DND-41 (cell line): ENCODE results near the gene CRACR2B.

ENCODE experiments used
- CTCF ChIP-seq: IDR thresholded peaks from 2 replicates; pipeline ENCODE4 v1.5.1; 2012; ENCODE audit warnings: borderline replicate concordance, low read length, moderate library complexity, mild to moderate bottlenecking; ENCODE audit not compliant: poor library complexity, severe bottlenecking; ENCODE audit errors: extremely low read depth
- EZH2 ChIP-seq: IDR thresholded peaks from 3 replicates; pipeline ENCODE4 v1.6.1; 2012; ENCODE audit warnings: borderline replicate concordance, low read depth, mild to moderate bottlenecking, moderate library complexity, low read length, inconsistent platforms; ENCODE audit not compliant: severe bottlenecking

- TF ChIP-seq EZH2 (no peak), CTCF (no peak)
Measured at GRCh38 chr11:799641-800316, 27.9 kb upstream of the CRACR2B start.
